Transverse colon (tissue), 4 donors: ENCODE results near the gene PDLIM7. TPM values are rescaled to one million over a fixed set of nuclear protein-coding genes. Genes with fewer than 3 reads are reported as not detected.

Experiments used
- DNase-seq: peaks from one replicate; pipeline ENCODE4 v3.0.0-alpha.2; 2019
- H3K27ac ChIP-seq, 4 donors: fragments of 200-600 bp; sonication (generic); 2 replicates each; pipeline ENCODE4 v1.5.1; 2016 to 2018; ENCODE audit warnings: inconsistent platforms in 4 of 4
- H3K27me3 ChIP-seq: fragments of 200-600 bp; sonication (generic); 2 replicates; pipeline ENCODE4 v1.5.1; 2017; ENCODE audit warnings: inconsistent platforms
- H3K36me3 ChIP-seq, 4 donors: fragments of 200-600 bp; sonication (generic); 2 replicates each; pipeline ENCODE4 v1.5.1; 2017 to 2019; ENCODE audit warnings: inconsistent platforms in 4 of 4
- H3K4me1 ChIP-seq, 4 donors: fragments of 200-600 bp; sonication (generic); 2 replicates each; pipeline ENCODE4 v1.5.1; 2017 to 2020; ENCODE audit warnings: inconsistent platforms in 4 of 4
- H3K4me3 ChIP-seq, 4 donors: fragments of 200-600 bp; sonication (generic); 1 replicate in 1 of 4; 2 replicates in 3 of 4; pipeline versions ENCODE4 v1.5.1 to v1.6.1; 2017 to 2019; ENCODE audit warnings: inconsistent platforms in 4 of 4
- H3K9me3 ChIP-seq, 2 donors: fragments of 200-600 bp; sonication (generic); 2 replicates each; pipeline ENCODE4 v1.5.1; 2017 to 2019; ENCODE audit warnings: inconsistent platforms in 2 of 2
- EP300 ChIP-seq: sonication (generic); formaldehyde crosslinking; IDR thresholded peaks from one replicate; pipeline ENCODE4 v1.6.1; 2017; ENCODE audit warnings: antibody characterized with exemption, low read depth
- POLR2A ChIP-seq: fragments of 450-650 bp; IDR thresholded peaks from one replicate; pipeline ENCODE4 v1.6.1; 2016; ENCODE audit warnings: antibody characterized with exemption, mild to moderate bottlenecking, moderate library complexity
- POLR2AphosphoS5 ChIP-seq, 3 donors: sonication (generic); formaldehyde crosslinking; IDR thresholded peaks; one replicate each; pipeline ENCODE4 v1.6.1; 2016; ENCODE audit warnings: antibody characterized with exemption in 3 of 3
- WGBS, 2 donors: methylation state at CpG; one replicate each; pipeline ENCODE4 v1.1.5; 2018; ENCODE audit warnings: low coverage in 1 of 2; 5-methylcytosine and 5-hydroxymethylcytosine counted together
- in situ Hi-C, 4 donors: fragments of 200-750 bp; cut with MboI; loops; one replicate each; pipeline versions ENCODE4 v1.15.0 to v1.15.1; 2017; ENCODE audit warnings: low sequenced_read_pairs in 3 of 4, low pct_ligation_motif_present in 1 of 4, low pct_unique_long_range_greater_than_20kb in 1 of 4
- intact Hi-C: fragments of 100-400 bp; cut with DNase I; formaldehyde crosslinking; loops from one replicate; pipeline ENCODE4 v1.15.1; 2023; ENCODE audit warnings: low total_unique reads
- total RNA-seq, 4 donors: library from RNA; depleted of rRNA; stranded (reverse); fragments of >200 nt; gene quantifications; one replicate each; pipeline ENCODE4 v1.1.0, GENCODE V29; 2016
- TF ChIP-seq, protein P1 (sequence below), 5 experiments: fragments of 200-600 bp in 3 of 5; fragments of 450-650 bp in 2 of 5; sonication (generic) in 3 of 5; IDR thresholded peaks; 1 replicate in 2 of 5; 2 replicates in 3 of 5; pipeline ENCODE4 v1.5.1; 2016 to 2017; ENCODE audit warnings: antibody characterized with exemption in 5 of 5, inconsistent platforms in 3 of 5, mild to moderate bottlenecking in 2 of 5, moderate library complexity in 1 of 5

PDLIM7 gene
- total RNA-seq, 4 donors from 2014 or later: 52.6 to 256 (median 78.6) TPM

DNA sequence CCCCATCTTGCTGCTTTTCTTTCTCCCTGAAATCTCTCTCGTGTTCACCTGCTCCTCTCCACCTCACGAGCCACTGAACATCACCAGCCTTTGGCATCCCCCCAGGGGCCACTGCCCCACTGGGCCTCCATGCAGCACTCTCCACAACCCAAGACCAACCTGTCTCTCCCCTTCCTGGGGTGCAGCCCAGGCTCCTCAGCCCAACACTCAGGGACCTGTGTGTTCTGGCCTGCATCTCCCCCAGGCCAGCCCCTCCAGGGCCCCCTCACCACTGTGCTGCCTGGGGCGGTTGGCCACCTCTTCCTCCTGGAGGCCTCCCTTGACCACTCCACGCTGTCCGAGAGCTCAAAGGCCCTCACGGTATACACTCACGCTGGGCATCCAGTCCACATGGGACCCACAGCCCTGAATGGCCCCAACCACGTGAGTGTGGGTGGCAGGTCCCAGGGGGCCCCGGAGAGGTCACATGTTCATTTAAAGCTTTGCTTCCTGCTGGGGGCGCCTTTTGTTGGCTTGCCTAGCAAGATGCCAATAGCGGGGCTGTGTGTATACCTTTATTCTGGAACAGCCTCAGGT, 12.7 kb upstream of the PDLIM7 start:
- peak overlapping the region; percentile 51 to 78 (median 62) for H3K27ac ChIP-seq
- H3K36me3 ChIP-seq: peaks cover 0 to 41% (median 14%) of the 10 kb centered on the region in 4 donors
- WGBS, 2 donors: 60 to 71% methylated on average over 1 to 11 of the region's 11 CpGs
- H3K4me1 ChIP-seq: peaks cover 0 to 6% (median under 1%) of the 10 kb centered on the region in 4 donors
- no peaks in the 10 kb centered on the region for H3K9me3 ChIP-seq
- in situ Hi-C loops: loop anchor here in 2 of 4 donors (10.0 to 25.0 kb wide), 2 partner anchors 115 to 123 kb away; partner anchors contain the start of gene SLC34A1 (in 1 of the 2)
- DNase-seq: no peak
- intact Hi-C loops: no loop called here
- TF ChIP-seq, protein P1, sequence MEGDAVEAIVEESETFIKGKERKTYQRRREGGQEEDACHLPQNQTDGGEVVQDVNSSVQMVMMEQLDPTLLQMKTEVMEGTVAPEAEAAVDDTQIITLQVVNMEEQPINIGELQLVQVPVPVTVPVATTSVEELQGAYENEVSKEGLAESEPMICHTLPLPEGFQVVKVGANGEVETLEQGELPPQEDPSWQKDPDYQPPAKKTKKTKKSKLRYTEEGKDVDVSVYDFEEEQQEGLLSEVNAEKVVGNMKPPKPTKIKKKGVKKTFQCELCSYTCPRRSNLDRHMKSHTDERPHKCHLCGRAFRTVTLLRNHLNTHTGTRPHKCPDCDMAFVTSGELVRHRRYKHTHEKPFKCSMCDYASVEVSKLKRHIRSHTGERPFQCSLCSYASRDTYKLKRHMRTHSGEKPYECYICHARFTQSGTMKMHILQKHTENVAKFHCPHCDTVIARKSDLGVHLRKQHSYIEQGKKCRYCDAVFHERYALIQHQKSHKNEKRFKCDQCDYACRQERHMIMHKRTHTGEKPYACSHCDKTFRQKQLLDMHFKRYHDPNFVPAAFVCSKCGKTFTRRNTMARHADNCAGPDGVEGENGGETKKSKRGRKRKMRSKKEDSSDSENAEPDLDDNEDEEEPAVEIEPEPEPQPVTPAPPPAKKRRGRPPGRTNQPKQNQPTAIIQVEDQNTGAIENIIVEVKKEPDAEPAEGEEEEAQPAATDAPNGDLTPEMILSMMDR (IDR thresholded peaks at IDR 0.05): no peak
- TF ChIP-seq EP300: no peak
- no peak for TF ChIP-seq POLR2AphosphoS5 (IDR thresholded peaks at IDR 0.05)
- no peak for TF ChIP-seq POLR2A
- H3K4me3 ChIP-seq: peak overlapping the region in 1 of 4 donors; percentile 27
- no peaks in the 10 kb centered on the region for H3K27me3 ChIP-seq

DNA sequence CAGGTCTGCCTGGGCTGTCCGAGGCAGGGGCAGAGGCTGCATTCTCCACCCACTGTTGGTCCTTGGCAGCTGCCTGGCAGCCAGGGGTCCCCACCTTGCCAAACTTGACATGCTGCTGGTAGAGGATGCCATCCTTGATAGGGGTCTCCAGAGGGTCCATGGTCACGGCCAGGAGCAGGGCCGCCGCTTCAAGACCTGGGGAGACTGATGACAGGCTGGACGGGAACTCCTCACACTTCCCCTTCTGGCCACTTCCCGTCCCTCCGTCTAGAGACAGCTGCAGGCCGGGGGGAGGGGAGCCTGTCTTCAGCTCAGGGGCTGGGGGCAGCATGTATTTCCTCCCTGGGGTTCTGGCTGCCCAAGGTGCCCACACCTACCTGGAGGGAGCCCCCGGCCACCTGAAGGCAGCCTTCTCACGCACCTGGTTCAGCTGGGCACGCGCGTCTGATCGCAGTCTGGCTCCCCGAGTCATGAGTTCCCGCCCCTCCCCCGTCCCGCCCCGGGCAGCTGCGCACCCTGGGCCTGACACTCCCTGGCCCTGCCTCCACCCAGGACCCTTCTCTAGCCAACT, 12.1 kb upstream of the PDLIM7 start, which contains the start of gene DOK3:
Gene DOK3 (minus strand): TSS at position 446 of the 571 bp plus-strand sequence. CDS start 286 bp downstream, at position 160.
- Histone ChIP-seq H3K27me3 (no peaks in the 10 kb centered on the region), H3K9me3 (no peaks in the 10 kb centered on the region), H3K4me1 (peaks cover 0 to 5% (median 0%) of the 10 kb centered on the region in 4 donors), H3K27ac (peak within 1 kb of the TSS; percentile 51 to 78 (median 62)), H3K4me3 (peak within 1 kb of the TSS in 3 of 4 donors; percentile 2 to 27 (median 26)), H3K36me3 (peaks cover 0 to 35% (median 11%) of the 10 kb centered on the region in 4 donors)
- TF ChIP-seq POLR2A (no peak), POLR2AphosphoS5 (IDR thresholded peaks at IDR 0.05) (no peak), EP300 (no peak)
- TF ChIP-seq, protein P1 (IDR thresholded peaks at IDR 0.05): no peak
- WGBS, 2 donors: 32% methylated on average over 20 of the region's 20 CpGs; no CpG with 5 or more reads in 1 of the 2 donors
- DNase-seq: peak; percentile 67
- intact Hi-C loops (no loop called here), in situ Hi-C loops (loop anchor here in 2 of 4 donors (10.0 to 25.0 kb wide), 2 partner anchors 115 to 122 kb away; partner anchors contain the start of gene SLC34A1 (in 1 of the 2))

DNA sequence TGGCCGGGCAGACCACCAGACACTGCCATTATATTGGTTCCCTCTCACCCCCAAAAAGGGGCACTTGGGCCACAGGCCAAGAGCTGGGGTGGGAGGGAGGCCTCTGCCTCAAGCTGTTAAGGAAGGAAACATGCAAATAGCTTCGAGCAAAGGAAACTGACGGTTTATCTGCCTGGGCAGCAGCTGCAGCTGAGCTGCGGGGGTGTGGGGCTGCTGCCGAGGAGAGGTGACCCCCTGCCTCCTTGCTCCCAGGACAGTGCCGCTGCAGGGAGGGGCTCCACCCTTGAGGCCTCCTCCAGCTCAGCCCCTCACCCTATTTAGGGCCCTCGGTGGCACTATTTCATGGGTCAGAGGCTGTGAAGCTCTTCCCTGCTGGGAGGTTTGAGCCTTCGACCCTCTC, 11.4 kb upstream of the PDLIM7 start:
- TF ChIP-seq POLR2AphosphoS5 (IDR thresholded peaks at IDR 0.05) (peak in 1 of 3 donors; percentile 25), POLR2A (no peak)
- 65% methylated on average over 8 of the region's 8 CpGs; no CpG with 5 or more reads in 1 of the 2 donors for WGBS, 2 donors
- intact Hi-C loops (no loop called here), in situ Hi-C loops (loop anchor here in 2 of 4 donors (10.0 to 25.0 kb wide), 2 partner anchors 114 to 122 kb away; partner anchors contain the start of gene SLC34A1 (in 1 of the 2))
- peaks cover 0 to 28% (median 9%) of the 10 kb centered on the region in 4 donors for H3K36me3 ChIP-seq
- no peaks in the 10 kb centered on the region for H3K27me3 ChIP-seq
- peak overlapping the region in 3 of 4 donors; percentile 2 to 27 (median 26) for H3K4me3 ChIP-seq
- DNase-seq: no peak
- peak overlapping the region; percentile 51 to 78 (median 62) for H3K27ac ChIP-seq
- no peaks in the 10 kb centered on the region for H3K9me3 ChIP-seq
- H3K4me1 ChIP-seq: peaks cover 0 to 5% (median 0%) of the 10 kb centered on the region in 4 donors

DNA sequence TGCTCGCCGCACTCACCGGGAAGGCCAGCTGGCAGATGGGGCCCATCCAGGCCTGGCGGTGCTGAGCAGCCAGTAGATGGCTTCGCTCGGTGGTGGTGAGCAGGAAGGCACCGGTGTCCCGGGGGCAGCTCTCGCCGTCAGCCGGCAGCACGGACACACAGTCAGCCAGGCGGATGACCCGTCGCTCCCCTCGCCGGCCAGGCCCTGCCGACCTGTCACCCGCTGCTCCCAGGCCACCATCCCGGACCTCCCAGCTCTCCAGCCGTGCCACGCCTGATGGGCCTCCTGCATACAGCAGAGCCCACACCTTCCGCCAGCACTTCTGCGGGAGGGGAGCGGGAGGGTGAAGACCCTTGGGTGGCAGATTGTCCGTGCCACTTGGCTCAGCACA, 10.8 kb upstream of the PDLIM7 start:
- Histone ChIP-seq H3K36me3 (peaks cover 0 to 22% (median 7%) of the 10 kb centered on the region in 4 donors), H3K9me3 (no peaks in the 10 kb centered on the region), H3K4me1 (peaks cover 0 to 5% (median 0%) of the 10 kb centered on the region in 4 donors), H3K4me3 (peak overlapping the region in 1 of 4 donors; percentile 27), H3K27ac (peak overlapping the region in 3 of 4 donors; percentile 51 to 78 (median 63)), H3K27me3 (no peaks in the 10 kb centered on the region)
- DNase-seq: no peak
- TF ChIP-seq EP300: no peak
- no peak for TF ChIP-seq POLR2A
- TF ChIP-seq POLR2AphosphoS5 (IDR thresholded peaks at IDR 0.05): no peak
- TF ChIP-seq, protein P1 (IDR thresholded peaks at IDR 0.05): no peak
- WGBS, 2 donors: 74% methylated on average over 26 of the region's 26 CpGs; no CpG with 5 or more reads in 1 of the 2 donors
- in situ Hi-C loops: loop anchor here in 2 of 4 donors (10.0 to 25.0 kb wide), 2 partner anchors 113 to 121 kb away; partner anchors contain the start of gene SLC34A1 (in 1 of the 2)
- intact Hi-C loops: no loop called here
